ENCODE data around the gene PPID.
A peak's percentile ranks its signal among the peaks of the same experiment; 100 is the strongest.

The PPID gene

GRCh38 chr4:158729716-158730559 is 6.7 kb upstream of the PPID start:
- peak; percentile 78 for TF ChIP-seq CTCF (IDR thresholded peaks at IDR 0.05; ENCODE audit: low read depth, low read length, missing control alignments)
- DNase-seq (ENCODE audit: low read depth) = no peak
- H3K4me3 ChIP-seq (ENCODE audit: low read depth, low read length) = no peak overlapping the region

- no peak overlapping the region for H3K4me3 ChIP-seq (ENCODE audit: low read depth, low read length)
- no peak for DNase-seq (ENCODE audit: low read depth)
- TF ChIP-seq CTCF (IDR thresholded peaks at IDR 0.05; ENCODE audit: low read depth, low read length, missing control alignments) = no peak
Observed at GRCh38 chr4:158728236-158728635, 5.0 kb upstream of the PPID start.

- H3K4me3 ChIP-seq (ENCODE audit: low read depth, low read length) = no peak overlapping the region
- no peak for TF ChIP-seq CTCF (IDR thresholded peaks at IDR 0.05; ENCODE audit: low read depth, low read length, missing control alignments)
- no peak for DNase-seq (ENCODE audit: low read depth)
Observed at GRCh38 chr4:158726633-158727032, 3.4 kb upstream of the PPID start.

- DNase-seq (ENCODE audit: low read depth) = no peak
- no peak for TF ChIP-seq CTCF (IDR thresholded peaks at IDR 0.05; ENCODE audit: low read depth, low read length, missing control alignments)
- H3K4me3 ChIP-seq (ENCODE audit: low read depth, low read length) = no peak overlapping the region
Observed at GRCh38 chr4:158724637-158725036, 1.4 kb upstream of the PPID start.

GRCh38 chr4:158722291-158722916 is 792 bp downstream of the PPID start:
- TF ChIP-seq CTCF (IDR thresholded peaks at IDR 0.05; ENCODE audit: low read depth, low read length, missing control alignments) = no peak
- DNase-seq (ENCODE audit: low read depth) = no peak
- peak overlapping the region; percentile 80 for H3K4me3 ChIP-seq (ENCODE audit: low read depth, low read length)

GRCh38 chr4:158721680-158722079 is 1.5 kb downstream of the PPID start:
- DNase-seq (ENCODE audit: low read depth) = no peak
- no peak for TF ChIP-seq CTCF (IDR thresholded peaks at IDR 0.05; ENCODE audit: low read depth, low read length, missing control alignments)
- no peak overlapping the region for H3K4me3 ChIP-seq (ENCODE audit: low read depth, low read length)

Data from GM12864 (cell line).